ENCODE results near the gene DICER1. TPM values are rescaled to one million over a fixed set of nuclear protein-coding genes. Genes with fewer than 3 reads are reported as not detected.

DICER1 gene, protein sequence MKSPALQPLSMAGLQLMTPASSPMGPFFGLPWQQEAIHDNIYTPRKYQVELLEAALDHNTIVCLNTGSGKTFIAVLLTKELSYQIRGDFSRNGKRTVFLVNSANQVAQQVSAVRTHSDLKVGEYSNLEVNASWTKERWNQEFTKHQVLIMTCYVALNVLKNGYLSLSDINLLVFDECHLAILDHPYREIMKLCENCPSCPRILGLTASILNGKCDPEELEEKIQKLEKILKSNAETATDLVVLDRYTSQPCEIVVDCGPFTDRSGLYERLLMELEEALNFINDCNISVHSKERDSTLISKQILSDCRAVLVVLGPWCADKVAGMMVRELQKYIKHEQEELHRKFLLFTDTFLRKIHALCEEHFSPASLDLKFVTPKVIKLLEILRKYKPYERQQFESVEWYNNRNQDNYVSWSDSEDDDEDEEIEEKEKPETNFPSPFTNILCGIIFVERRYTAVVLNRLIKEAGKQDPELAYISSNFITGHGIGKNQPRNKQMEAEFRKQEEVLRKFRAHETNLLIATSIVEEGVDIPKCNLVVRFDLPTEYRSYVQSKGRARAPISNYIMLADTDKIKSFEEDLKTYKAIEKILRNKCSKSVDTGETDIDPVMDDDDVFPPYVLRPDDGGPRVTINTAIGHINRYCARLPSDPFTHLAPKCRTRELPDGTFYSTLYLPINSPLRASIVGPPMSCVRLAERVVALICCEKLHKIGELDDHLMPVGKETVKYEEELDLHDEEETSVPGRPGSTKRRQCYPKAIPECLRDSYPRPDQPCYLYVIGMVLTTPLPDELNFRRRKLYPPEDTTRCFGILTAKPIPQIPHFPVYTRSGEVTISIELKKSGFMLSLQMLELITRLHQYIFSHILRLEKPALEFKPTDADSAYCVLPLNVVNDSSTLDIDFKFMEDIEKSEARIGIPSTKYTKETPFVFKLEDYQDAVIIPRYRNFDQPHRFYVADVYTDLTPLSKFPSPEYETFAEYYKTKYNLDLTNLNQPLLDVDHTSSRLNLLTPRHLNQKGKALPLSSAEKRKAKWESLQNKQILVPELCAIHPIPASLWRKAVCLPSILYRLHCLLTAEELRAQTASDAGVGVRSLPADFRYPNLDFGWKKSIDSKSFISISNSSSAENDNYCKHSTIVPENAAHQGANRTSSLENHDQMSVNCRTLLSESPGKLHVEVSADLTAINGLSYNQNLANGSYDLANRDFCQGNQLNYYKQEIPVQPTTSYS (N-terminal part only)
- 90.4 and 103 TPM in 2 replicates for total RNA-seq
- 58.4 TPM for total RNA-seq (2013)
- polyA plus RNA-seq = 15.4 and 29.2 TPM in 2 replicates
- 35.6 and 57.7 TPM in 2 replicates for polyA minus RNA-seq

DNA sequence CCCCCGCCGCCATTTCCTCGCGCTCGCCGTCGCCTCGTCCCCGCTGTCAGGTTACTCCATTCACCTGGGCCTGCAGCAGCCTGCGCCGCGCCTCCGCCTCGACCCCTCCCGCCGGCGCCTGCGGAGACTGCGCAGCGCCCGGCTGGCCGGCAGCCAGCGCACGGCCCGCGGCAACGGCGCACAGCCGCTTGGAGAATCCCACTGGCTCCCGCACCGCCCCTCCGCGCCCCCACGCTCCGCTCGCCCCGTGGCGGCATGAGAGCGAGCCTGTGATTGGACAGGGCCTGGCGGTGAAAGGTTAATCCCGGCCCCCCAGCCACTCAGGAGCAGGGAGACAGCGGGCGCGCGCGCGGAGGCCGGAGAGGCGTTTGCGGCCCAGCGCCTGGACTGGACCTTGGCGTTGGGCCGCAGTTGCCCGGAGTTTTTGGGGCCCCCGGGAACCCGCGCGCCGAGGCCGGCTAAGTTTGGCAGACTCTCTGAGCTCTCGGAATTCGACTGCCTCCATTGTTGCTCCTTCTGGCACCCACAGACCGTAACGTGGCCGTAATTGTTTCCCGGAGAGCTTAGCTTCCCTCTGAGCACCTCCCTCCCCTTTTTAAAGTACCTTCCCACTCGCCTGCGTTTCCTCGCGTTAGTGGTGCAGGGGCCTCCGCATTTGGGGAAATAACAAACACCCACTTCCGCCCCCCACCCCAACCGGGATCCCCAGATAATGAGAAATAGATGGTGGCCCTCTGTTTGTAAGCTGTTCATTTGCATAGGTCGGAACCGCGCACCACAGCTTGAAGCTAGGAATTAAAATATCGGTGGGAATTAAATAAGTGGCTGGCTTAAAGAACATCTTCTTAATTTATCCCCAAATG, at the start of gene DICER1:
TSS of gene DICER1 (minus strand) at position 203 of the 863 bp plus-strand sequence. CDS start 24,071 bp downstream, outside the sequence.
- Histone ChIP-seq H2AFZ (ENCODE audit: insufficient read depth, low read depth, low read length, poor library complexity, severe bottlenecking) (peak within 1 kb of the TSS; percentile 83), H3K9ac (ENCODE audit: low read length) (peak within 1 kb of the TSS; percentile 91), H3K79me2 (ENCODE audit: control insufficient read depth, insufficient read depth, low read length) (peaks cover 48% of the 10 kb centered on the region), H3K9me3 (ENCODE audit: control extremely low read depth in 1 of 3, control insufficient read depth in 2 of 3, insufficient read depth in 1 of 3, low read length in 2 of 3) (no peaks in the 10 kb centered on the region), H3K4me2 (replicated peaks; ENCODE audit: low read depth, low read length, poor library complexity, severe bottlenecking) (peak within 1 kb of the TSS; percentile 71), H3K4me1 (ENCODE audit: control insufficient read depth in 2 of 2, insufficient read depth in 2 of 2, low read length in 2 of 2) (peaks cover 20 to 34% of the 10 kb centered on the region in 2 donors), H3K27me3 (replicated peaks in 1 of 4; ENCODE audit: control extremely low read depth in 1 of 4, control insufficient read depth in 3 of 4, insufficient read depth in 4 of 4, low read length in 3 of 4) (no peaks in the 10 kb centered on the region), H3K27ac (ENCODE audit: low read length in 2 of 2) (peak within 1 kb of the TSS; percentile 94), H3K36me3 (replicated peaks in 1 of 2; ENCODE audit: control extremely low read depth in 1 of 2, control insufficient read depth in 1 of 2, extremely low read depth in 1 of 2, insufficient read depth in 2 of 2, low read length in 1 of 2) (peaks cover 0 to 2% of the 10 kb centered on the region in 2 experiments), H3K4me3 (ENCODE audit: control extremely low read depth in 1 of 5, extremely low read depth in 1 of 5, insufficient read depth in 1 of 5, low read depth in 2 of 5, low read length in 4 of 5) (peak within 1 kb of the TSS; percentile 69 to 98 (median 84)), H4K20me1 (ENCODE audit: control insufficient read depth, insufficient read depth, low read length, poor library complexity, severe bottlenecking) (peaks cover 5% of the 10 kb centered on the region)
- H3K9me3 Mint-ChIP-seq (ENCODE audit: insufficient read depth) = no peaks in the 10 kb centered on the region
- peak; percentile 82 for ATAC-seq (ENCODE audit: low read depth)
- TF ChIP-seq EZH2 (IDR thresholded peaks at IDR 0.05; ENCODE audit: borderline replicate concordance, insufficient read depth, low read depth, low read length, poor library complexity, severe bottlenecking) = no peak
- TF ChIP-seq, protein P1, sequence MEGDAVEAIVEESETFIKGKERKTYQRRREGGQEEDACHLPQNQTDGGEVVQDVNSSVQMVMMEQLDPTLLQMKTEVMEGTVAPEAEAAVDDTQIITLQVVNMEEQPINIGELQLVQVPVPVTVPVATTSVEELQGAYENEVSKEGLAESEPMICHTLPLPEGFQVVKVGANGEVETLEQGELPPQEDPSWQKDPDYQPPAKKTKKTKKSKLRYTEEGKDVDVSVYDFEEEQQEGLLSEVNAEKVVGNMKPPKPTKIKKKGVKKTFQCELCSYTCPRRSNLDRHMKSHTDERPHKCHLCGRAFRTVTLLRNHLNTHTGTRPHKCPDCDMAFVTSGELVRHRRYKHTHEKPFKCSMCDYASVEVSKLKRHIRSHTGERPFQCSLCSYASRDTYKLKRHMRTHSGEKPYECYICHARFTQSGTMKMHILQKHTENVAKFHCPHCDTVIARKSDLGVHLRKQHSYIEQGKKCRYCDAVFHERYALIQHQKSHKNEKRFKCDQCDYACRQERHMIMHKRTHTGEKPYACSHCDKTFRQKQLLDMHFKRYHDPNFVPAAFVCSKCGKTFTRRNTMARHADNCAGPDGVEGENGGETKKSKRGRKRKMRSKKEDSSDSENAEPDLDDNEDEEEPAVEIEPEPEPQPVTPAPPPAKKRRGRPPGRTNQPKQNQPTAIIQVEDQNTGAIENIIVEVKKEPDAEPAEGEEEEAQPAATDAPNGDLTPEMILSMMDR (IDR thresholded peaks at IDR 0.05) = no peak
- H3K4me1 Mint-ChIP-seq = peaks cover 38% of the 10 kb centered on the region
- ChIA-PET POLR2A (interaction anchor here (0.9 to 1.8 kb wide), 4 partner anchors 14 to 170 kb away, joined by 3 to 9 read pairs (median 4); no protein-coding TSS in a partner anchor), CTCF (interaction anchor here (0.7 to 1.9 kb wide), 5 partner anchors 21 to 285 kb away, joined by 3 to 8 read pairs (median 3); no protein-coding TSS in a partner anchor)
- intact Hi-C loops (cut with micrococcal nuclease) = loop anchor here (1.0 to 5.0 kb wide), 7 partner anchors 13 to 1640 kb away; partner anchors contain the start of genes CLMN, SYNE3 and VRK1
- H3K27me3 Mint-ChIP-seq = no peaks in the 10 kb centered on the region
- under 1% methylated on average over 66 of the region's 77 CpGs for WGBS (ENCODE audit: insufficient coverage)
- peak within 1 kb of the TSS; percentile 100 for H3K27ac Mint-ChIP-seq
- DNase-seq = peak; percentile 95
- peak within 1 kb of the TSS; percentile 99 for H3K4me3 Mint-ChIP-seq

Data from B cell (primary cell).